ENCODE measurements around the gene OTOP3. TPM values are rescaled to one million over a fixed set of nuclear protein-coding genes. Genes with fewer than 3 reads are reported as not detected.

OTOP3 gene
- total RNA-seq, 1 experiment from 2014 or later: not detected

DNA sequence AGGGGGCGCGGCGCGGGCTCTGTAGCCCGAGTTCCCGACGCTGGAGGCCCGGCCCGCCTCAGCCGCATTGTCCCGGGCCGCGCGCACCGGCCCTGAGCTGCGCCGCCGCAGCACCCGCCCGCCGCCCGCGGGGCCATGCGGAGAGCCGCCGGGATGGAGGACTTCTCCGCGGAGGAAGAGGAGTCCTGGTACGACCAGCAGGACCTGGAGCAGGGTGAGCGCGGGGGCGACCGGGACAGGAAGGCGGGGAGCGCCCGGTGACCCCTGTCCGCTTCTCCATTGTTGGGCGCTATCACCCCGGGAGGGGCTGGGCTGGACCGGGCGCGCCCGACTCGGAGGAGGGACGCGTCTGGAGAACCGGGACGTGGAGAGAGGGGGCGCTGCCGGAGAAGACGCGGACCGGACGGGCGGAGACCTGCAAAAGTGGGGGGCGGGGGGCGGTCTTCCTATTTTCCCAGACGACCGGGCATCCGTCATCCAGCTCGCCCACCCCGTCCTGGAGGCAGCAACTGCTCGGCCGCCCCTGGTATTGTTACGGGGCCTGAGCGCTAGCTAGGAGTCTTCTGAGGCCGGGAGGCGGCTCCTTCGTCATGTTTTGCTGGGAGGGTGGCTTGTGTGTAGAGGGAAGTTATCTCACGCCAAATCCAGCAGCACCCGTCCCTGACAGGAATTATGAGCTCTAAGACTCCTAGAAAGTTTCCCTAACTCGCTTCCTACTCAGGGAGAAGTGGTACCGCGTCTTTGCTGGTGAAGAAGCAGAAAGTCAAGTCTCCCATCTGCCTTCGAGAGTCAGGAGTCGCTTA is 52.4 kb downstream of the OTOP3 start:
- Histone ChIP-seq H3K79me1 (ENCODE audit: insufficient read depth, low read depth, low read length, poor library complexity, severe bottlenecking) (peaks cover 8% of the 10 kb centered on the region), H3K18ac (ENCODE audit: insufficient read length, low read depth, low read length) (peak overlapping the region; percentile 77), H3K23me2 (ENCODE audit: insufficient read length, low read depth, low read length, poor library complexity, severe bottlenecking) (peaks cover 9% of the 10 kb centered on the region), H3K27ac (ENCODE audit: insufficient read length, low read depth, low read length) (no peak overlapping the region), H3K27me3 (ENCODE audit: insufficient read depth, low read length) (no peaks in the 10 kb centered on the region), H2BK120ac (ENCODE audit: low read depth, low read length, poor library complexity, severe bottlenecking) (no peak overlapping the region), H3K56ac (ENCODE audit: insufficient read length, low read depth, low read length) (no peak overlapping the region), H3K14ac (ENCODE audit: insufficient read depth, low read length) (peak overlapping the region; percentile 79; the same call in 1 of the 2 replicates), H2BK20ac (ENCODE audit: low read depth, low read length, poor library complexity, severe bottlenecking) (no peak overlapping the region), H3K79me2 (ENCODE audit: insufficient read depth, low read length) (peaks cover 9% of the 10 kb centered on the region; the same call in 1 of the 2 replicates), H2AK5ac (ENCODE audit: insufficient read length, low read length) (no peak overlapping the region), H3K23ac (ENCODE audit: insufficient read length, low read depth, low read length) (no peak overlapping the region), H2BK5ac (ENCODE audit: insufficient read length, low read length) (no peak overlapping the region), H3K4me2 (ENCODE audit: insufficient read depth, insufficient read length, low read length) (peak overlapping the region; percentile 71), H4K20me1 (ENCODE audit: control insufficient read depth, insufficient read depth, insufficient read length) (no peaks in the 10 kb centered on the region), H3K9ac (ENCODE audit: extremely low read depth, insufficient read length, low read length) (peak overlapping the region; percentile 53), H2AFZ (ENCODE audit: low read length) (no peak overlapping the region), H2BK12ac (ENCODE audit: insufficient read length, low read depth, low read length) (no peak overlapping the region), H3K9me3 (ENCODE audit: control insufficient read depth, low read depth, low read length) (no peaks in the 10 kb centered on the region), H3T11ph (ENCODE audit: low read length) (no peak overlapping the region), H4K5ac (ENCODE audit: insufficient read length, low read depth, low read length) (no peak overlapping the region), H2BK15ac (ENCODE audit: low read depth, low read length) (no peak overlapping the region), H3K4me1 (ENCODE audit: insufficient read depth, low read length) (no peaks in the 10 kb centered on the region; the same call in 1 of the 2 replicates), H3K4ac (ENCODE audit: low read depth, low read length) (no peak overlapping the region; the same call in 1 of the 2 replicates), H4K91ac (ENCODE audit: insufficient read length, low read depth, low read length) (no peak overlapping the region), H4K8ac (replicated peaks; ENCODE audit: insufficient read length, low read depth, low read length) (no peak overlapping the region)
- TF ChIP-seq, protein P1, sequence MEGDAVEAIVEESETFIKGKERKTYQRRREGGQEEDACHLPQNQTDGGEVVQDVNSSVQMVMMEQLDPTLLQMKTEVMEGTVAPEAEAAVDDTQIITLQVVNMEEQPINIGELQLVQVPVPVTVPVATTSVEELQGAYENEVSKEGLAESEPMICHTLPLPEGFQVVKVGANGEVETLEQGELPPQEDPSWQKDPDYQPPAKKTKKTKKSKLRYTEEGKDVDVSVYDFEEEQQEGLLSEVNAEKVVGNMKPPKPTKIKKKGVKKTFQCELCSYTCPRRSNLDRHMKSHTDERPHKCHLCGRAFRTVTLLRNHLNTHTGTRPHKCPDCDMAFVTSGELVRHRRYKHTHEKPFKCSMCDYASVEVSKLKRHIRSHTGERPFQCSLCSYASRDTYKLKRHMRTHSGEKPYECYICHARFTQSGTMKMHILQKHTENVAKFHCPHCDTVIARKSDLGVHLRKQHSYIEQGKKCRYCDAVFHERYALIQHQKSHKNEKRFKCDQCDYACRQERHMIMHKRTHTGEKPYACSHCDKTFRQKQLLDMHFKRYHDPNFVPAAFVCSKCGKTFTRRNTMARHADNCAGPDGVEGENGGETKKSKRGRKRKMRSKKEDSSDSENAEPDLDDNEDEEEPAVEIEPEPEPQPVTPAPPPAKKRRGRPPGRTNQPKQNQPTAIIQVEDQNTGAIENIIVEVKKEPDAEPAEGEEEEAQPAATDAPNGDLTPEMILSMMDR (conservative IDR thresholded peaks at IDR 0.05): peak; percentile 34; the same call in 2 of the 3 replicates
- H3K4me1 Mint-ChIP-seq: peaks cover 16 to 17% of the 10 kb centered on the region in 2 experiments
- peaks cover 0 to 2% (median 0%) of the 10 kb centered on the region in 3 experiments; a peak in 1 of 7 replicates for H3K36me3 Mint-ChIP-seq (ENCODE audit: insufficient read depth in 1 of 3, low read depth in 3 of 3)
- H3K27me3 Mint-ChIP-seq (ENCODE audit: low read depth): no peaks in the 10 kb centered on the region
- WGBS (ENCODE audit: extremely low coverage, insufficient read length, low lambda C conversion rate): no CpG with 5 or more reads among the region's 76 CpGs
- H3K4me3 Mint-ChIP-seq: peak overlapping the region; percentile 82 to 89
- peak; percentile 83 for DNase-seq
- no peaks in the 10 kb centered on the region; a peak in 1 of 5 replicates for H3K9me3 Mint-ChIP-seq
- peak overlapping the region in 2 of 3 experiments; percentile 44 to 83; a peak in 4 of 7 replicates for H3K27ac Mint-ChIP-seq

All from H9 (cell line).